HG03520 (cell line): Measurements from ENCODE around the gene RAB3B.
A peak's percentile ranks its signal among the peaks of the same experiment; 100 is the strongest.
"Not testable (repeated sequence)": the region's sequence is repeated elsewhere in the genome, so short reads cannot be mapped to it uniquely, and the experiment has no call there.

Experiments
- ATAC-seq: cut with Tn5 transposase; IDR thresholded peaks from one replicate; pipeline ENCODE4 v1.9.1; 2021; ENCODE audit warnings: mild to moderate bottlenecking, moderate library complexity; ENCODE audit not compliant: unreplicated experiment

RAB3B gene

GRCh38 chr1:51875836-51876235 is 114.7 kb downstream of the RAB3B start:
- ATAC-seq, result no peak

DNA sequence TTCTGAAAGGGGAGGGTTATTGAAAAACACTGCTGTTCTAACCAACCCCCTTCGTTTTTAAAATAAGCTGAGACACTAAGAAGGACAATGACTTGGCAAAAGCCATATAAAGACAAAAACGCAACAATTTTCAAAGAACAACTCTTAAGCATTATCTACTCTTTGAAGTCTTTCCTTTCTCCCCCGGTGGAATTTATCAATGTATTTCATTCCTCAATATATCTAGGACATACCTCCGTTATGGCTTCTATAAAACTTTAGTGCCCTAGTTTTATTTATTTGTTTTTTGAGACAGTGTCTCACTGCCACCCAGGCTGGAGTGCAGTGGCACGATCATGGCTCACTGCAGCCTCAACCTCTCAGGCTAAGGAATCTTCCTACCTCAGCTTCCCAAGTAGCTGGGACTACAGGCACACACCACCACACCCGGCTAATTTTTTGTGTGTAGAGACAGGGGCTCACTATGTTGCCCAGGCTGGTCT is 115.2 kb downstream of the RAB3B start:
- no peak for ATAC-seq

DNA sequence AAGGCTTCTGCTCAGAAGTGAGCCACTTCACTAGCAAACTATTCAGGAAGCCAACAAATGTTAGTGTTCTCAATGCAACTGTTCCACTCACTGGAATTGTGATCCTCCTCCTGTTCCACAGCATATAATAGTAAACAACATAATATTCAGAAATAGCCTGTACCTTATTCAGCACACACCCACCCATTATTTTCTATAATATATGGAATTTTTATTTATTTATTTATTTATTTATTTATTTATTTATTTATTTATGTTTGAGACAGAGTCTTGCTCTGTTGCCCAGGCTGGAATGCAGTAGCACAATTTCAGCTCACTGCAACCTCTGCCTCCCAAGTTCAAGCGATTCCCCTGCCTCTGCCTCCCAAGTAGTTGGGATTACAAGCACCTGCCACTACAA is 117.2 kb downstream of the RAB3B start:
- not testable (repeated sequence) for ATAC-seq

- ATAC-seq, result peak; percentile 44
These were observed 119.0 kb downstream of the RAB3B start for GRCh38 chr1:51871351-51871975.

GRCh38 chr1:51870603-51871350 is 119.7 kb downstream of the RAB3B start:
- no peak for ATAC-seq

GRCh38 chr1:51867479-51868232 is 122.8 kb downstream of the RAB3B start:
- ATAC-seq, result no peak

- peak; percentile 50 for ATAC-seq
These were observed 127.1 kb downstream of the RAB3B start for GRCh38 chr1:51863384-51863783.

DNA sequence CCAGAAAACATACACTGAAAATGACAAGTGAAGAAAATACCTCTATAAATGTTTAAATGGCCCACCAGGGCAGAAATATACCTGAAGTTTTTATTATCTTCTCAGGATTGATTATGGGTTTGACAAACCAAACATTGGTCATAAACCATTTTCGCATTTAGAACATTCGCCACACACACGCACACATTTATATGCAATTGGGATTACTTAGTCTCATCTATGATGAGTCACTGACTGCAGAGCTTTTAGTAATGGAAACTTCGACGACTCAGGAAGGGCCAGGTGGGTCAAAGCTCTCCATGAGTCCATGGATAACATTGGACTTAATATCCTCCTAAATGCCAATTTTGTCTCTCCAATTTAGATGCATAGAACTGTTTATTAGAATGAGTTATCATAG is 128.8 kb downstream of the RAB3B start:
- ATAC-seq, result no peak

- ATAC-seq, result no peak
These were observed 130.8 kb downstream of the RAB3B start for GRCh38 chr1:51859735-51860134.

DNA sequence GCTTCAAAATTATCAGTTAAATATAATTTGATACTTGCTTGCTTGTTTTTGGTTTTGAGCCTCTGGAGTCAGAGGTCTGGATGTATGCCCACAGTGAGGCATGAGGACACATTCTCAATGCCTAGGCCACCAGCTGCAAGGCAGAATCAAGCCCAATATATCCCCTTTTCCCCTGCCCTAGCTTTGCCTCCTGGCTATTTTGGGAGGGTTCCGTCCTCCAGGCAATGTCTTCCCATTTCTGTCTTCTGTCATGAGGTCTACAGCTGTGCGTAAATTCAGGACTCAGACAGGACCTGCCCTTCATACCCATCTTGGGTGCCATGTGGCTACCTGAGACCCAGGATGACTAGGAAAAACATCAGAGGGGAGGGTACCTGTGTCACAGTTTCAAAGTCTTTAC is 131.2 kb downstream of the RAB3B start:
- no peak for ATAC-seq

DNA sequence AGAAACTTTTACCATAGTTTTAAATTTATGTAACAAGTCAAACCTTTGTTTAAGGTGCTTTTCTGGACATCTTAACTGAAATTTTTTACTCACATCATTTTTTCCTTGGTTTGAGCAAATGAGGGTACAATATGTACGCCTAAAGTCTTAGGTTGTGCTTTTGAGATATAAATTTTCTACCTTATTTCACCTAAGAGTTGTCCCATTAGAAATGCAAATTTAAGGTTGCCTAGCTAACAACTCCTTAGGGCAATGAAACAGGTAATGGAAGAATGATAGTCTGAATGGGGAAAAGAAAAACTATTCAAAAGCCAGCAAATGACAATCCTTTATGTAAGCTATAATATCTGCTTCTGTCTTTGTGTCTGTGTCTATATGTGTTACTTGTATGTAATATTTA is 131.6 kb downstream of the RAB3B start:
- ATAC-seq, result no peak
